HFFc6 (cell line): ENCODE measurements around the gene GALNT18. TPM values are rescaled to one million over a fixed set of nuclear protein-coding genes. Genes with fewer than 3 reads are reported as not detected.

Source experiments
- DNase-seq: peaks from one replicate; pipeline ENCODE4 v3.0.0-alpha.2; 2018
- H3K27ac Mint-ChIP-seq: 2 replicates; pipeline ENCODE4 v1.8.0; 2020; ENCODE audit warnings: mild to moderate bottlenecking, mixed read lengths
- H3K27me3 Mint-ChIP-seq: 2 replicates; pipeline ENCODE4 v1.8.0; 2021; ENCODE audit warnings: mild to moderate bottlenecking, moderate library complexity, mixed read lengths; ENCODE audit not compliant: insufficient read depth
- H3K36me3 Mint-ChIP-seq: 2 replicates; pipeline ENCODE4 v1.8.0; 2021; ENCODE audit warnings: low read depth, mixed read lengths
- H3K4me1 Mint-ChIP-seq: 2 replicates; pipeline ENCODE4 v1.8.0; 2020; ENCODE audit warnings: low read depth, mixed read lengths
- H3K4me3 Mint-ChIP-seq: 2 replicates; pipeline ENCODE4 v1.8.0; 2020; ENCODE audit warnings: mild to moderate bottlenecking, moderate library complexity, mixed read lengths
- H3K9me3 Mint-ChIP-seq: 2 replicates; pipeline ENCODE4 v1.8.0; 2020; ENCODE audit warnings: mild to moderate bottlenecking, mixed read lengths
- CTCF ChIP-seq: fragments of 200-600 bp; sonication (generic); IDR thresholded peaks from 2 replicates; pipeline ENCODE4 v1.5.0; 2021; ENCODE audit warnings: antibody characterized with exemption, mild to moderate bottlenecking
- total RNA-seq, 6 experiments: library from RNA; stranded (reverse); fragmentation: NEBNext Ultra II Directional; extraction: Animal tissue kit (Norgen Biotek cat#: 25700); gene quantifications; 2 replicates in 1 of 6; 3 replicates in 5 of 6; pipeline ENCODE4 v1.2.3, GENCODE V29; 2021

The GALNT18 gene
- total RNA-seq, 6 experiments from 2014 or later, result 2.7 to 13.7 (median 12.4) TPM

DNA sequence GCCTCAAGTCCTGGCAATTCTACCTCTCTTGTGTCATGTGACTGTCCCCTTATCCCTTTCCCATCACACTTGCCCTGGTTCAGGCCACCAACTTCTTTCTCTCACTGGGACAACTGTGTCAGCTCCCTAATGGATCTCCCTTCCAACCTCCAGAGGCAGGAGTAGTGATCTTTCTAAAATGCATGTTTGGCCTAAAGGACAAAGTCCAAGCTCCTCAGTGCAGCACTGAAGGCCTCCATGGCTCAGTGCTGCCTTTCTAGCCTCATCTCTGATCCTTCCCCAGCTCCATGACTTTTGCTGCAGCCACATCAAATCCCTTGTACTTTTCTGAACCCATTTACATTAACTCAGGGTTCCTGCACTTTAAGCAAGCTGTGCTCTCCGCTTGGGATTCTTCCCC is 349.6 kb downstream of the GALNT18 start:
- TF ChIP-seq CTCF, result no peak
- no peak overlapping the region for H3K27ac Mint-ChIP-seq
- peaks cover 12% of the 10 kb centered on the region for H3K27me3 Mint-ChIP-seq
- no peaks in the 10 kb centered on the region for H3K9me3 Mint-ChIP-seq
- no peak for DNase-seq
- H3K4me3 Mint-ChIP-seq, result no peak overlapping the region
- no peaks in the 10 kb centered on the region for H3K4me1 Mint-ChIP-seq
- no peaks in the 10 kb centered on the region for H3K36me3 Mint-ChIP-seq

GRCh38 chr11:11270236-11270775 is 351.5 kb downstream of the GALNT18 start:
- Mint-ChIP-seq H3K9me3 (no peaks in the 10 kb centered on the region), H3K27me3 (peaks cover 5% of the 10 kb centered on the region), H3K27ac (no peak overlapping the region), H3K4me1 (no peaks in the 10 kb centered on the region), H3K4me3 (no peak overlapping the region), H3K36me3 (no peaks in the 10 kb centered on the region)
- no peak for DNase-seq
- TF ChIP-seq CTCF, result no peak

GRCh38 chr11:11268706-11269105 is 353.1 kb downstream of the GALNT18 start:
- Mint-ChIP-seq H3K4me3 (no peak overlapping the region), H3K36me3 (no peaks in the 10 kb centered on the region), H3K9me3 (no peaks in the 10 kb centered on the region), H3K27me3 (peaks cover 4% of the 10 kb centered on the region), H3K4me1 (peaks cover 2% of the 10 kb centered on the region; the same call in 1 of the 2 replicates), H3K27ac (no peak overlapping the region)
- TF ChIP-seq CTCF, result no peak
- DNase-seq, result no peak

DNA sequence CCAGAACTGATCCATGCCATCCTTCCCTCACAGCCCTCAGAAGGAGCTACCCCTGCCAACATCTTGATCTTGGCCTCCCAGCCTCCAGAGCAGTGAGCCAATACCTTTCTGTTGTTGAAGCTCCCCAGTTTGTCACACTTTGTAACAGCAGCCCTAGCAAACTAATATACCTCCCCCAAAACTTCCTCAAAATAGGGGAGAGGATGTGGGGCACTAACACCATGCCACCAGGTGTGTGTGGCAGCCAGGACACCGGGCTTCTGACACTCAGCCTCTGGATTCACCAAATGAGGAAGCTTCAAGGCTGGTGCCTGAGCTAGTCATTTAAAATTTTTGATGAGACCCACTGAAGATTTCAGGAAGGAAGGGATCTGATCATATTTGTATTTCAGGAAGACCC is 353.7 kb downstream of the GALNT18 start:
- no peaks in the 10 kb centered on the region for H3K36me3 Mint-ChIP-seq
- H3K4me1 Mint-ChIP-seq, result peaks cover 7% of the 10 kb centered on the region; the same call in 1 of the 2 replicates
- TF ChIP-seq CTCF, result no peak
- H3K4me3 Mint-ChIP-seq, result no peak overlapping the region
- H3K27ac Mint-ChIP-seq, result no peak overlapping the region
- DNase-seq, result no peak
- no peaks in the 10 kb centered on the region for H3K9me3 Mint-ChIP-seq
- peaks cover 9% of the 10 kb centered on the region for H3K27me3 Mint-ChIP-seq

GRCh38 chr11:11267312-11267711 is 354.5 kb downstream of the GALNT18 start:
- DNase-seq, result no peak
- no peak for TF ChIP-seq CTCF
- H3K27ac Mint-ChIP-seq, result no peak overlapping the region
- peaks cover 10% of the 10 kb centered on the region for H3K27me3 Mint-ChIP-seq
- H3K4me1 Mint-ChIP-seq, result peaks cover 7% of the 10 kb centered on the region; the same call in 1 of the 2 replicates
- no peaks in the 10 kb centered on the region for H3K36me3 Mint-ChIP-seq
- no peak overlapping the region for H3K4me3 Mint-ChIP-seq
- no peaks in the 10 kb centered on the region for H3K9me3 Mint-ChIP-seq
